ENCODE data around the gene SGSM1. TPM values are rescaled to one million over a fixed set of nuclear protein-coding genes. Genes with fewer than 3 reads are reported as not detected.

Gene SGSM1
- total RNA-seq, 4 donors from 2014 or later = 0.07 to 0.44 (median 0.41) TPM; not detected in 1

DNA sequence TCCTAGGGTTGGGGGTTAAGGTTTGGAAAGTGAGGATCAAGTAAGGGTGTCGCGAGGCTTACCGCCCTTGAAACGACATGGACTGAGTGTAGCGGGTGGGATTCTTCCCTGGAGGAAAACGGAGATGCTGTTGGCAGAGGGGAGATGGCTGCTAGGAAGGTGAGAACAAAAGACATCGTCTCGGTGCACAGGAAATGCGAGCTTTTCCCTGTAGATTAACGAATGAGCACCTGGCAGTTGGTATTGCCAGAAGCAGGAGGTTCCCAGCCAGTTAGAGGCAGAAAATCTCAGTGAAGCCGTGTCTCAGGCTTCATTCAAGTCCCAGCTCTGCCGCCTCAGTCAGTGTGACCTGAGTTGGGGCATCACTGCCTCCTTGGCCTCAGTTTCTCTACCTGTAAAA is 141.9 kb downstream of the SGSM1 start:
- Histone ChIP-seq H3K27me3 (peaks cover 10 to 22% (median 14%) of the 10 kb centered on the region in 3 donors), H3K27ac (no peak overlapping the region), H3K36me3 (no peaks in the 10 kb centered on the region), H3K4me3 (no peak overlapping the region), H3K9me3 (no peaks in the 10 kb centered on the region), H3K4me1 (peaks cover 0 to under 1% of the 10 kb centered on the region in 2 donors)
- no peak for ATAC-seq
- TF ChIP-seq, protein P1, sequence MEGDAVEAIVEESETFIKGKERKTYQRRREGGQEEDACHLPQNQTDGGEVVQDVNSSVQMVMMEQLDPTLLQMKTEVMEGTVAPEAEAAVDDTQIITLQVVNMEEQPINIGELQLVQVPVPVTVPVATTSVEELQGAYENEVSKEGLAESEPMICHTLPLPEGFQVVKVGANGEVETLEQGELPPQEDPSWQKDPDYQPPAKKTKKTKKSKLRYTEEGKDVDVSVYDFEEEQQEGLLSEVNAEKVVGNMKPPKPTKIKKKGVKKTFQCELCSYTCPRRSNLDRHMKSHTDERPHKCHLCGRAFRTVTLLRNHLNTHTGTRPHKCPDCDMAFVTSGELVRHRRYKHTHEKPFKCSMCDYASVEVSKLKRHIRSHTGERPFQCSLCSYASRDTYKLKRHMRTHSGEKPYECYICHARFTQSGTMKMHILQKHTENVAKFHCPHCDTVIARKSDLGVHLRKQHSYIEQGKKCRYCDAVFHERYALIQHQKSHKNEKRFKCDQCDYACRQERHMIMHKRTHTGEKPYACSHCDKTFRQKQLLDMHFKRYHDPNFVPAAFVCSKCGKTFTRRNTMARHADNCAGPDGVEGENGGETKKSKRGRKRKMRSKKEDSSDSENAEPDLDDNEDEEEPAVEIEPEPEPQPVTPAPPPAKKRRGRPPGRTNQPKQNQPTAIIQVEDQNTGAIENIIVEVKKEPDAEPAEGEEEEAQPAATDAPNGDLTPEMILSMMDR (IDR thresholded peaks at IDR 0.05 in 4 of 5, conservative IDR thresholded peaks at IDR 0.05 in 1 of 5) = no peak
- TF ChIP-seq POLR2A (IDR thresholded peaks at IDR 0.05) = no peak
- DNase-seq = no peak
- intact Hi-C loops (cut with DNase I; ENCODE audit: low total_unique reads) (no loop called here), in situ Hi-C loops (cut with MboI; ENCODE audit: low sequenced_read_pairs in 4 of 4) (loop anchor here in 2 of 4 donors (5.0 to 25.0 kb wide), 3 partner anchors 99 to 239 kb away; partner anchors contain the start of gene CRYBB3 (in 1 of the 2))

DNA sequence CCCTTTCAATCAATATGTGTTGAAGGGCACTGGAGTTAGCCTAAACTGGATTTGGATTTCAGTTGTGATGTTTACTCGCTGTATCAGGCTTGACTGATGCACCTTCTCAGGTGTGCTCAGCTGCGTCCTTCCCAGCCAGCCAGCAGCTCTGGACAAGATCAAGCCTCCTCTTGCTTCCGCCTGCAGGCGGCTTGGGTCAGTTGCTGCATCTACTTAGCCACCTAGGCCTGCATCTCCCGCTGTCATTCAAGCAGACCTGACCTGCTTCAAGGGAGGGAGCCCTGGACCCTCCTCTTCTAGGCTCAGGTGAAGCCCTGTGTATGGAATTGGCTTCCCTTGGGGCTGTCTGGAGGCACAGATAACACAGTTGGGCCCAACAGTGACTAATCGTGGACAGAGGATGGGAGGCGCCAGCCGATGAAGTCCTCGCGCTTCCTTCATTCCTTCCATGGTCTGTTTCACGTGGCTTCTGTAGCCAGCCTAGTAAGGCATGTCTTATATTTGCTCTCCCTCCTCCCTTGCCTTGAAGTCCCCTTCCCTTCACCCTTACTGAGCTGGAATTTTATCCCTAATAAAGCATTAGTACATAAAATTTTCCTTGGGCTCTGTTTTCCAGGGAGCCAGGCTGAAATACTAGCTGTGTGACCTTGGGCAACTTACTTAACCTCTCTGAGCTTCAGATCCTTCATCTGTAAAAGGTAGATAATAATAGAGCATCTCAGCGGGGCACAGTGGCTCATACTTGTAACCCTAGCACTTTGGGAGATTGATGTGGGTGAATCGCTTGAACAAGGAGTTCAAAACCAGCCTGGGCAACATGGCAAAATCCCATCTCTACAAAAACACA is 142.6 kb downstream of the SGSM1 start:
- ATAC-seq (no peak), DNase-seq (no peak)
- H3K9me3 ChIP-seq = no peaks in the 10 kb centered on the region
- no peaks in the 10 kb centered on the region for H3K36me3 ChIP-seq
- in situ Hi-C loops (cut with MboI; ENCODE audit: low sequenced_read_pairs in 4 of 4) (loop anchor here in 2 of 4 donors (5.0 to 25.0 kb wide), 3 partner anchors 99 to 239 kb away; partner anchors contain the start of gene CRYBB3 (in 1 of the 2)), intact Hi-C loops (cut with DNase I; ENCODE audit: low total_unique reads) (no loop called here)
- TF ChIP-seq, protein P1 (IDR thresholded peaks at IDR 0.05 in 4 of 5, conservative IDR thresholded peaks at IDR 0.05 in 1 of 5) = no peak
- no peak for TF ChIP-seq POLR2A (IDR thresholded peaks at IDR 0.05)
- H3K27me3 ChIP-seq = peaks cover 10 to 29% (median 14%) of the 10 kb centered on the region in 3 donors
- no peak overlapping the region for H3K4me3 ChIP-seq
- no peak overlapping the region for H3K27ac ChIP-seq
- peaks cover 0 to 8% of the 10 kb centered on the region in 2 donors for H3K4me1 ChIP-seq

DNA sequence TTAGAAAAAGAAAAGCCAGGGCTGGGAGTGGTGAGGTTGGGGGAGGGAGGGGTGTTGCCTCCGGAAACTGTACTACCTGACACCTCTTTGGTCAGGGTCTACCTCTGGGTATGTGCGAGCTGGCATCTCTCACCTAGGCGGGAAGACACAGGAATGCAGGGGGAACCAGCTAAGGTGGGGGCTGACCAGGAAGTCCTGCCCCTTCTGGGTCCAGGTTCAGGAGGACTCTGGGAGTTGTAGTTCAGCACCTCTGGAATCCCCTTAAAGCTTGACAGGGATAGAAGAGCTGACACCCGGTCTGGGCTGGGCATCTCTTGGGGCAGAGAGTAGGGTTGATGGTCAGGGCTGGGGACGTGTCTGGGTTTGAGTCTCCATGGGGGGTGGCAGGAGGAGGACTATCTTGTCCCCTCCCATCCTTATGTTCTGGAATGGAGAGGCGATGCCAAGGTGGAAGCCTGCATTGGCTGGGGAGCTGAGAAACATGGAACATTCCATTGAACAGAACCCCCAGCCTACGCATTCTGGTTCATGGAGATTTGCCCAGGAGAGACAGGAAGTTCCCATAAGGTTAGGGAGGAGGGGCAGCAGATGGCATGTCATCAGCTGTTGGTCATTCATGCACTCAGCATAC is 144.4 kb downstream of the SGSM1 start:
- ATAC-seq (no peak), DNase-seq (no peak)
- H3K4me3 ChIP-seq = no peak overlapping the region
- intact Hi-C loops (cut with DNase I; ENCODE audit: low total_unique reads) = no loop called here
- H3K27ac ChIP-seq = no peak overlapping the region
- peaks cover 10 to 32% (median 14%) of the 10 kb centered on the region in 3 donors for H3K27me3 ChIP-seq
- H3K9me3 ChIP-seq = no peaks in the 10 kb centered on the region
- H3K36me3 ChIP-seq = no peaks in the 10 kb centered on the region
- TF ChIP-seq, protein P1 (IDR thresholded peaks at IDR 0.05 in 4 of 5, conservative IDR thresholded peaks at IDR 0.05 in 1 of 5) = no peak
- no peak for TF ChIP-seq POLR2A (IDR thresholded peaks at IDR 0.05)
- in situ Hi-C loops (cut with MboI; ENCODE audit: low sequenced_read_pairs in 4 of 4) = loop anchor here in 2 of 4 donors (5.0 to 10.0 kb wide), 2 partner anchors 54 to 97 kb away; no protein-coding TSS in a partner anchor
- peaks cover 13 to 18% of the 10 kb centered on the region in 2 donors for H3K4me1 ChIP-seq

DNA sequence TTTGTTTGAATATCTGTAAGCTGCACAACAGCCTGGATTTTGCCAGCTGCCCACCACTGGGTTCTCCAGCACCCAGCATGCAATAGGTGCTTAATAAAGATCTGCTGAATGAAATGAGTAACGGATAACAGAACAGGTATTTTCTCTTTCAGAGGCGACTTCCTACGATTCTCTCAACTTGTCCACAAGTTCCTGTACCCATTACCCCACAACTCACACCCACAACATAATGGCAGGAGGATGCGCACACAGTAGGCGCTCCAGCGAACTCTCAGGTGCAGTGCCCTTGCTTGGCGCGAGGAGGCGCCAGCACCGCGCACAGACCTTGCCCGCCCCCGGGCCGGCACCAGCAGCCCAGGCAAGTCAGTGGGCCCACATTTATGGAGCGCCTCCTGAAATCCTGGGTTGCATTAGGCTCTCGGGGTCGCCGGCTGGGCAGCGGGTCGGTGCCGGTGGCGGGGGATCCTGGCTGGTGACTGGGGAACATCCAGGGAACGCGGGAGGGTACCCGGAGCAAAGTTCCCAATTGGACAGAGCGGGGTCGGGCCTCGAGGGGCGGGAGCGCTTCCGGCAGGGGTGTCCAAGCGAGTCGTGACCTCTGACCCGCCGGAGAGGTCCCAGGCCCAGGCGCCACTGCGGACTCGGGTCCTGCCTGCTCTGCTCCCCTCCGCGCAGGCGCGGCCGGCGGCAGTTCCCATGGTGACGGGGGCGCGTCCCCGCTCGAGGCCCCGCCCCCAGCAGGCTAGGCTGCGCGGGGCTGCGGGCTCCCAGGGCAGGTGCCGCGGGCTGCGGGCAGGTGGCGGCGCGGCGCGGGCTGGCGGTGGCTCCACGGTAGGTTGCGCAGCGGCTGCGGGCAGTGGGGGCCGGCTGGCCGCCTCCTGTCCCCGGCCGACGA is 146.2 kb downstream of the SGSM1 start, which contains the start of gene KIAA1671:
TSS of gene KIAA1671 (plus strand) at position 775 of the 895 bp plus-strand sequence. CDS start 75,284 bp downstream, outside the sequence.
- DNase-seq (peak; percentile 57 to 70), ATAC-seq (peak; percentile 90 to 91)
- H3K27ac ChIP-seq = peak within 1 kb of the TSS; percentile 52 to 75 (median 64)
- peak; percentile 31 to 54 for TF ChIP-seq POLR2A (IDR thresholded peaks at IDR 0.05)
- TF ChIP-seq, protein P1 (IDR thresholded peaks at IDR 0.05 in 4 of 5, conservative IDR thresholded peaks at IDR 0.05 in 1 of 5) = peak; percentile 86 to 95 (median 92)
- in situ Hi-C loops (cut with MboI; ENCODE audit: low sequenced_read_pairs in 4 of 4) (loop anchor here in 2 of 4 donors (5.0 to 10.0 kb wide), 2 partner anchors 53 to 95 kb away; no protein-coding TSS in a partner anchor), intact Hi-C loops (cut with DNase I; ENCODE audit: low total_unique reads) (loop anchor here (1.0 kb wide), 2 partner anchors 76 to 97 kb away; no protein-coding TSS in a partner anchor)
- no peaks in the 10 kb centered on the region for H3K36me3 ChIP-seq
- H3K4me1 ChIP-seq = peaks cover 13 to 18% of the 10 kb centered on the region in 2 donors
- peaks cover 10 to 32% (median 14%) of the 10 kb centered on the region in 3 donors for H3K27me3 ChIP-seq
- no peaks in the 10 kb centered on the region for H3K9me3 ChIP-seq
- H3K4me3 ChIP-seq = peak within 1 kb of the TSS; percentile 66 to 82 (median 78)

Data from gastrocnemius medialis (tissue), 4 donors.